Fibroblast of skin of left biceps (primary cell): Measurements from ENCODE around the gene ADAMTSL1.
"Not testable (repeated sequence)": the region's sequence is repeated elsewhere in the genome, so short reads cannot be mapped to it uniquely, and the experiment has no call there.

Source experiments
- DNase-seq, 2 experiments: peaks; one replicate each; pipeline ENCODE4 v3.0.0-alpha.2; 2013; ENCODE audit warnings: low read depth in 2 of 2

ADAMTSL1 gene

DNA sequence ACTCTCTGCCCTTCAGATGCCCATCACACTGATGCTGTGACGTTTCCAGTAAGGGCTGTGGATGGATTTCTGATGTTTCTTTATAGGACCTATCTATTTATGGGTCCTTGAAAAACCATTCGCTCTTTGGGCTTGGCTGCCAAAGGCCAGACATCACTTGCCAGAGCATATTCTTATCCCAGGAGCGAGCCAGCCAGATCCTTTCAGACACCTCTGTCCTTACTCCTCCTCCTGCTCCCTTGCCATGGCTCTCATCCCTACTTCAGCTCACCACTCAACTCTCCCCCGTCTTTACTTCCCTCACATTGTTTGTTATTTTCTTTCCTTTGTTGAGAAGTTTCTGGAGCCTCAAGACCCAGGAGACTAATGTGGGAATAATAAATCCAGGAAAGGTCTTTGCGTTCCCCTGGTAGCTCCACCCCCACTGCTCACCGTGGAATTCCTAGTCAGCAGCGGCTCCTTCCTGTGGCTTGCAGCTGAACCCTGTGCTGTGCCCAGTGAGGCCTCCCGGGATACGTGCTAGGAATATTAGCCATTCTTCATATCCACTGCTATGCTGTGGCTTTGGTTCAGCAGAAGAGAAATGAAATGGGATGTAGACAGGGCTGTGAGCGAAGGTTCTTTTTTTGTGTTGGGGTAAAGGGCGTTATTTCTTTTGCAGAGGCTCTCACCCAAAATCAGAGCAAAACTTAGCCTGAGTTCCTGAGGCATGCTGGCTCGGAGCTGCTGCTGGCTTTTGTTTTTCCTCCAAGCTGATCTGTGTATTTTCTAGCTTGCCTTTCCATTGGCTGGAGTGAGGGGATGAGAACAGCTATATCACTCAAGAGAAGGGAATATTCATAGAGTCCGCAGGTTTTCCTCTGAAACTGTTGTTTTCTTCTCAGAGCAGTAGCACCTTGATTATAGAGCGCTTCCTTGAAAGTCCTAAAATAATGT is 387.9 kb downstream of the ADAMTSL1 start:
- peak; percentile 46 to 53 for DNase-seq

- peak; percentile 24 to 33 for DNase-seq
Observed at GRCh38 chr9:18863791-18864190, 389.8 kb downstream of the ADAMTSL1 start.

DNA sequence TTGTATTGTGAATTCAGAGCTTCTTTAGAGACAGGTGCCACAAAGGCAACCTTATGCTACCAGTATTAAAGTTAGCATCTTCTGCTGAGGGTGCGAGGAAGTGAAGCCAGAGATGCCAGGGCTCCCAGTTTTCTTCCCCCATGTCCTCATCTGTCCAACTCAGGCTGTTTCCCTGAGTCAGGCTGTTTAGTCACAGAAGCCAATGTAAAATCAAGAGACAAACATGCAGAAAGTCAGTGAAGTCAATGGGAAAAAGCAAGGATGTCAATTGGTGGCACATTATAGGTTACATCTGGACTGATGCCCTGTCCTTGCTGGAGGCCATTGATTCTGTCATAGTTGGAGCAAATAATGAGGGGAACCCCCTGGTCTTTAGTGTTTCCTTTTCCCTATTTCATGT is 390.6 kb downstream of the ADAMTSL1 start:
- no peak for DNase-seq

- no peak for DNase-seq
Observed at GRCh38 chr9:18865542-18865941, 391.6 kb downstream of the ADAMTSL1 start.

- DNase-seq, result no peak
Observed at GRCh38 chr9:18866121-18866831, 392.3 kb downstream of the ADAMTSL1 start.

DNA sequence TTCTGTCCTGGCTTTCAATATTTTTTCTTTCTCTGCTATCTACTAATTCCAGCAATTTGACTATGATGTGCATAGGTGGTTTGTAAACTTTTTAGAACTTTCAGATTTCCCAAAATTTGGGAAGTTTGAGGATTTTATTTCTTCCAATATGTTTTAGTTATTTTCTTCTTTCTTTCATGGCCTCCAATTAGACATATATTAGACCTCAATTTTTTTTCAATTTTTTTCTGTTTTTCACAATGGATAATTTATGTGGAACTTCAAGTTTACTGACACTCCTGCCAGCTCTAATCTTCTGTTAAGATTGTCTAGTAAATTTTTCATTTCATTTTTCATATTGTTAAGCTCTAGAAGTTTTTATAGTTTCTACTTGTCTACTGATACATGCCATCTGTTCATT is 395.8 kb downstream of the ADAMTSL1 start:
- DNase-seq, result no peak

DNA sequence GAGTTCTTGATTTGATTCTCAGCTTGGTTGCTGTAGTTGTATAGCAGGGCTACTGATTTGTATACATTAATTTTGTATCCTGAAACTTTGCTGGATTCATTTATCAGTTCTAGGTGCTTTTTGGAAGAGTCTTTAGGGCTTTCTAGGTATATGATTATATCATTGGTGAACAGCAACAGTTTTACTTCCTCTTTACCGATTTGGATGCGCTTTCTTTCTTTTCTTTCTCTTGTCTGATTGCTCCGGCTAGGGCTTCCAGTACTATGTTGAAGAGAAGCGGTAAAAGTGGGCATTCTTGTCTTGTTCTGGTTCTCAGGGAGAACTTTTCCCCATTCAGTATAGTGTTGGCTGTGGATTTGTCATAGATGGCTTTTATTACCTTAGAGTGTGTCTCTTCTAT is 400.1 kb downstream of the ADAMTSL1 start:
- no peak for DNase-seq

- not testable (repeated sequence) for DNase-seq
Observed at GRCh38 chr9:18874990-18875389, 401.0 kb downstream of the ADAMTSL1 start.

GRCh38 chr9:18877984-18878383 is 404.0 kb downstream of the ADAMTSL1 start:
- no peak for DNase-seq

DNA sequence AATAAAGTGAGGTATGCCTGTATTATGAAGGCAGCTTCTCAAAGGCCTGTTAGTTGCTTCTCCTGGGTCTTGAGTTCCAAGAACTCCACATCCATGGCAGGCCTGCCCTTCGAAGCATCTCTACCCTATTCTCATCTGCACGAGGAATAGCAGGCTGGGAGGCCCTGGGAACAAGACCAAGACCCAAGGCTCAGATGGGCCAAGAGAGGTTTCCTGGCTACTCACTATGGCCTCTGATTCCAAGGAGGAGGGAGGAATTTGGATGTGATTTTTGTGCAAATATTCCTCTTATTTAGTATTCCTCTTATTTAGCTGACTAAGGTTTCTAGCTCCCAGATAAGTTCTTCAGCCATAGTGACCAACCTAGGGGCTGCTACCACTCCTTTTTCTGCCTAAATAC is 407.8 kb downstream of the ADAMTSL1 start:
- DNase-seq, result no peak

DNA sequence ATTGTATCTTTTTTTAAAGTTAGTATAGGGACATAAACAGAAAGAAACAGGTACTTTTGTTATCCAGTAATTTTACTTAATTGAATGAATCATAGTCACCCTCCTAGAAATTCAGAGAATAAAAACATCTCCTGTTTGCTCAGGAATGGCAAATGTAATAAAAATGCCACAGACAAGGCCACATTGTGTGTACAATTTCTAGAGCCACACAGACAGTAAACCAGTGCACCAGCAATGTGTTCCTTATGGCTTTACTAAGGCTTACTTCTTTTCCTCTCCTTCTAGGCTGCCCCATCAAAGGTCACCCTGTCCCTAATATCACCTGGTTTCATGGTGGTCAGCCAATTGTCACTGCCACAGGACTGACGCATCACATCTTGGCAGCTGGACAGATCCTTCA is 413.6 kb downstream of the ADAMTSL1 start:
- DNase-seq, result no peak

DNA sequence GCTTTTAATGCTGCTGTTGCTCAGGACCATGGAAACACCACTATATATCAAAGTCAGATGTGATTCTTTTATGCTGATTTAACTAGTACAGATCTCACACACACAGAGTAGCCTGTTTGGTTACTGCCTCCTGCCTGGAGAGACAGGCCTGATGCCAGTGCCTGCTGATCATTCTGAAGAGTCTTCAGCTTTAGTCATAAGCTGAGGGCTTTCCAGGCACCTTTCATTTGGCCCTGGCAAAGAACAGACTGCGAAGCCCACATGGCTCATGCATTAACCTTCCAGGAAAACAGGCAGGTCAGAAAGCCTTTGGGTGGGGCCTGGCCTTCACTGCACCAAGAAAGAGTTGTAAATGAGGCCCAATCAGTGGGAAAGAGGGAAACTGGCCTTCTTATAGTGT is 414.3 kb downstream of the ADAMTSL1 start:
- DNase-seq, result no peak

DNA sequence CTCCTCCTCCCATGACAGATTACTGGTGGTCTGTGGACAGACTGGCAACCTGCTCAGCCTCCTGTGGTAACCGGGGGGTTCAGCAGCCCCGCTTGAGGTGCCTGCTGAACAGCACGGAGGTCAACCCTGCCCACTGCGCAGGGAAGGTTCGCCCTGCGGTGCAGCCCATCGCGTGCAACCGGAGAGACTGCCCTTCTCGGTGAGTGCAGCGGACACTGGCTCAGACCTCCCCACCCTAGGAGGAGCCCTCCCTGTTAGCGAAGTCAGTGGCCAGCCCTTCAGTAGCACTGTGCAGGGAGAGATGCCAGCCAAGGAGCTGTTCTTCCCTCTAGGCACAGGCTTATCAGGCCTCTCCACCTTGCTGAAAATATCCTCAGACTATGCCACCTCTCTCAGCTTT is 415.6 kb downstream of the ADAMTSL1 start:
- no peak for DNase-seq

GRCh38 chr9:18890372-18890771 is 416.4 kb downstream of the ADAMTSL1 start:
- peak; percentile 67 to 72 for DNase-seq

- no peak for DNase-seq
Observed at GRCh38 chr9:18891946-18892670, 418.2 kb downstream of the ADAMTSL1 start.

- DNase-seq, result no peak
Observed at GRCh38 chr9:18893046-18893445, 419.1 kb downstream of the ADAMTSL1 start.

GRCh38 chr9:18893491-18893890 is 419.5 kb downstream of the ADAMTSL1 start:
- no peak for DNase-seq

DNA sequence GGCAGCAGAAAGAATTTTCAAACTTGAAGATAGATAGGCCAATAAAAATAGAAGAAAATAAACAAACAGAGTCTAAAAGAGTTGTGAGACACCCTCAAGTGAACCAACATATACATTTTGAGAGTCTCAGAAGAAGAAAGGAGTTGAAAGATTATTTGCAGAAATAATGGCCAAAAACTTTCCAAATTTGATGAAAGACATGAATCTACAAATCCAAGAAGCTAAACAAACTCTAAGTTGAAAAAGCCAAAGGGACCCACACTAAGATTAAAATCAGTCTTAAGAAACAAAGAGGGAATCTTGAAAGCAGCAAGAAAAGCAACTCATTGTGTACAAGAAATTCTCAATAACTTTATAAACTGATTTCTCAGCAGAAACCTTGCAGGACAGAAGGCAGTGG is 422.1 kb downstream of the ADAMTSL1 start:
- no peak for DNase-seq

GRCh38 chr9:18896531-18897179 is 422.7 kb downstream of the ADAMTSL1 start:
- DNase-seq, result no peak

GRCh38 chr9:18903450-18903849 is 429.5 kb downstream of the ADAMTSL1 start:
- no peak for DNase-seq

GRCh38 chr9:18905028-18905882 is 431.3 kb downstream of the ADAMTSL1 start:
- DNase-seq, result peak; percentile 62 to 64
